K562 (cell line): ENCODE results near the gene LNPEP. TPM values are rescaled to one million over a fixed set of nuclear protein-coding genes. Genes with fewer than 3 reads are reported as not detected.

Experiments
- E2F3 ChIP-seq: fragments of 250-450 bp; sonication (Bioruptor Pico); IDR thresholded peaks from 2 replicates; pipeline ENCODE4 v1.4.0; 2020; ENCODE audit warnings: mild to moderate bottlenecking
- ETV5 ChIP-seq: sonication (generic); formaldehyde crosslinking; IDR thresholded peaks from 2 replicates; pipeline ENCODE4 v1.4.0; 2020; ENCODE audit warnings: low read depth, mild to moderate bottlenecking, missing genetic modification reagents
- GATAD2B ChIP-seq: fragments of 450-650 bp; IDR thresholded peaks from 2 replicates; pipeline ENCODE4 v1.6.1; 2017; ENCODE audit warnings: mild to moderate bottlenecking, borderline replicate concordance
- JUND ChIP-seq, 2 experiments: IDR thresholded peaks; 2 replicates in 1 of 2; 3 replicates in 1 of 2; pipeline ENCODE4 v1.6.1; 2011; ENCODE audit warnings: borderline replicate concordance in 2 of 2, low read depth in 2 of 2, low read length in 2 of 2, improper control_type of control experiment in 1 of 2, missing biosample characterization in 1 of 2, missing genetic modification characterization in 1 of 2, missing genetic modification reagents in 1 of 2
- NFRKB ChIP-seq: fragments of 450-650 bp; IDR thresholded peaks from 2 replicates; pipeline ENCODE4 v1.6.1; 2016; ENCODE audit warnings: low read depth
- NRF1 ChIP-seq, 2 experiments: fragments of 450-650 bp; IDR thresholded peaks in 1 of 2; conservative IDR thresholded peaks in 1 of 2; 2 replicates each; pipeline ENCODE4 v1.6.1; 2014; ENCODE audit warnings: mild to moderate bottlenecking in 2 of 2
- PPARD ChIP-seq: fragments of 250-450 bp; sonication (Bioruptor Pico); IDR thresholded peaks from 2 replicates; pipeline ENCODE4 v1.8.0; 2022; ENCODE audit warnings: inconsistent platforms, mild to moderate bottlenecking, moderate library complexity
- SRSF1 ChIP-seq: fragments of 200-400 bp; formaldehyde crosslinking; IDR thresholded peaks from 2 replicates; pipeline ENCODE4 v1.6.1; 2017; ENCODE audit warnings: mild to moderate bottlenecking, low read depth, low read length, moderate library complexity
- ZNF143 ChIP-seq: sonication (generic); formaldehyde crosslinking; IDR thresholded peaks from 2 replicates; pipeline ENCODE4 v1.9.0; 2022; ENCODE audit warnings: mild to moderate bottlenecking, missing genetic modification reagents
- ZNF316 ChIP-seq: fragments of 450-650 bp; IDR thresholded peaks from 2 replicates; pipeline ENCODE4 v1.6.1; 2016
- ZNF584 ChIP-seq: fragments of 200-800 bp; sonication (Bioruptor generic); IDR thresholded peaks from 2 replicates; pipeline ENCODE4 v1.6.1; 2016; ENCODE audit warnings: low read depth, mild to moderate bottlenecking, missing genetic modification characterization, missing compliant biosample characterization
- polyA plus RNA-seq, 8 experiments: library from polyadenylated mRNA; depleted of rRNA in 4 of 8; stranded (reverse) in 5 of 8; unstranded in 3 of 8; fragments of >200 nt; fragmentation: Nextera tagmentation in 2 of 8; fragmentation: Illumina TruSeq in 1 of 8; extraction: Ambion mirVana in 2 of 8; extraction: Trizol in 1 of 8; gene quantifications; 2 replicates each; pipeline versions ENCODE4 v1.2.1 to v1.2.3, GENCODE V29; 2011 to 2014; ENCODE audit warnings: inconsistent platforms in 1 of 8, missing spikeins in 1 of 8
- total RNA-seq, 7 experiments: library from RNA; depleted of rRNA in 6 of 7; stranded (reverse); fragments of >200 nt in 6 of 7; fragmentation: Illumina TruSeq in 2 of 7; extraction: Trizol in 2 of 7; gene quantifications; 2 replicates each; pipeline versions ENCODE4 v1.2.1 to v1.2.3, GENCODE V29; 2011 to 2021; ENCODE audit warnings: low replicate concordance in 1 of 7
- TF ChIP-seq, protein P1 (sequence below): fragments of 250-450 bp; sonication (Bioruptor Pico); IDR thresholded peaks from 2 replicates; pipeline ENCODE4 v1.8.0; 2021; ENCODE audit warnings: moderate library complexity, mild to moderate bottlenecking, inconsistent platforms
- TF ChIP-seq, protein P2 (sequence below): fragments of 200-800 bp; sonication (Bioruptor generic); IDR thresholded peaks from 2 replicates; pipeline ENCODE4 v1.6.1; 2017; ENCODE audit warnings: missing genetic modification characterization, missing compliant biosample characterization
- TF ChIP-seq, protein P3 (sequence below): sonication (generic); formaldehyde crosslinking; IDR thresholded peaks from 2 replicates; pipeline ENCODE4 v1.8.0; 2022; ENCODE audit warnings: mild to moderate bottlenecking, low read depth, missing genetic modification reagents
- TF ChIP-seq, protein P4 (sequence below): sonication (generic); formaldehyde crosslinking; IDR thresholded peaks from 2 replicates; pipeline ENCODE4 v1.8.0; 2022; ENCODE audit warnings: mild to moderate bottlenecking, missing genetic modification reagents
- TF ChIP-seq, protein P5 (sequence below), 3 experiments: IDR thresholded peaks in 2 of 3; conservative IDR thresholded peaks in 1 of 3; 2 replicates each; pipeline ENCODE4 v1.5.1; 2011 to 2012; ENCODE audit warnings: low read length in 3 of 3, mild to moderate bottlenecking in 3 of 3, control low read depth in 2 of 3, improper control_type of control experiment in 1 of 3, inconsistent platforms in 1 of 3, low read depth in 1 of 3, mixed read lengths in 1 of 3, moderate library complexity in 1 of 3; ENCODE audit not compliant: insufficient read depth in 2 of 3
- TF ChIP-seq, protein P6 (sequence below), 2 experiments: IDR thresholded peaks; 2 replicates each; pipeline ENCODE4 v1.6.1; 2012; ENCODE audit warnings: improper control_type of control experiment in 2 of 2, low read depth in 2 of 2, low read length in 2 of 2, borderline replicate concordance in 1 of 2
- TF ChIP-seq, protein P7 (sequence below): sonication (generic); formaldehyde crosslinking; IDR thresholded peaks from 2 replicates; pipeline ENCODE4 v1.5.0; 2020; ENCODE audit warnings: missing genetic modification reagents

Gene LNPEP
- total and polyA plus RNA-seq, 9 of the 15 experiments (the other 6 are each of a cell fraction or from before 2014, with no cell fraction given), result 2.6 to 27.9 (median 11.2) TPM

DNA sequence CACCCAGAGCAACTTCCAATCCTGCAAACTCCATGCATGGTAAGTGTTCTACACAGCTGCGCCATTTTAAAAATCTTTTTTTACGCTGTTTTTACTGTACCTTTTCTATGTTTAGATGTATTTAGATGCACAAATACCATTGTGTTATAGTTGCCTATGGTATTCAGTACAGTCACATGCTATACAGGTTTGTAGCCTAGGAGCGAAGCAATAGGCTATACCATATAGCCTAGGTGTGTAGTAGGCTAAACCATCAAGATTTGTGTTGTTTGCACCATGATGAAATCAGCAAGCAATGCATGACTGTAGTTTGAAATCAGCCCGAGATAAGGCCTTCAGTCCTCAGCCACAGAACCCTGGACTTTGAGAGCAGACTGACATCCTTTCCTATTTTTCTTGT lies 105.4 kb downstream of the LNPEP start (continued):
- no peak for TF ChIP-seq ZNF143 (CRISPR knock-in tag)
- no peak for TF ChIP-seq NRF1 (conservative IDR thresholded peaks at IDR 0.05 in 1 of 2, IDR thresholded peaks at IDR 0.05 in 1 of 2)
- TF ChIP-seq GATAD2B, result no peak
- TF ChIP-seq ZNF584 (CRISPR knock-in tag), result peak; percentile 94
- no peak for TF ChIP-seq SRSF1
- no peak for TF ChIP-seq ZNF316
- TF ChIP-seq, protein P1, sequence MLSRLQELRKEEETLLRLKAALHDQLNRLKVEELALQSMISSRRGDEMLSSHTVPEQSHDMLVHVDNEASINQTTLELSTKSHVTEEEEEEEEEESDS (CRISPR knock-in tag), result no peak
- TF ChIP-seq, protein P2, sequence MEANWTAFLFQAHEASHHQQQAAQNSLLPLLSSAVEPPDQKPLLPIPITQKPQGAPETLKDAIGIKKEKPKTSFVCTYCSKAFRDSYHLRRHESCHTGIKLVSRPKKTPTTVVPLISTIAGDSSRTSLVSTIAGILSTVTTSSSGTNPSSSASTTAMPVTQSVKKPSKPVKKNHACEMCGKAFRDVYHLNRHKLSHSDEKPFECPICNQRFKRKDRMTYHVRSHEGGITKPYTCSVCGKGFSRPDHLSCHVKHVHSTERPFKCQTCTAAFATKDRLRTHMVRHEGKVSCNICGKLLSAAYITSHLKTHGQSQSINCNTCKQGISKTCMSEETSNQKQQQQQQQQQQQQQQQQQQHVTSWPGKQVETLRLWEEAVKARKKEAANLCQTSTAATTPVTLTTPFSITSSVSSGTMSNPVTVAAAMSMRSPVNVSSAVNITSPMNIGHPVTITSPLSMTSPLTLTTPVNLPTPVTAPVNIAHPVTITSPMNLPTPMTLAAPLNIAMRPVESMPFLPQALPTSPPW (CRISPR knock-in tag), result peak; percentile 33; the same call in 1 of the 2 replicates
- TF ChIP-seq, protein P3, sequence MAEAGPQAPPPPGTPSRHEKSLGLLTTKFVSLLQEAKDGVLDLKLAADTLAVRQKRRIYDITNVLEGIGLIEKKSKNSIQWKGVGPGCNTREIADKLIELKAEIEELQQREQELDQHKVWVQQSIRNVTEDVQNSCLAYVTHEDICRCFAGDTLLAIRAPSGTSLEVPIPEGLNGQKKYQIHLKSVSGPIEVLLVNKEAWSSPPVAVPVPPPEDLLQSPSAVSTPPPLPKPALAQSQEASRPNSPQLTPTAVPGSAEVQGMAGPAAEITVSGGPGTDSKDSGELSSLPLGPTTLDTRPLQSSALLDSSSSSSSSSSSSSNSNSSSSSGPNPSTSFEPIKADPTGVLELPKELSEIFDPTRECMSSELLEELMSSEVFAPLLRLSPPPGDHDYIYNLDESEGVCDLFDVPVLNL (CRISPR knock-in tag), result no peak
- TF ChIP-seq NFRKB, result no peak
- no peak for TF ChIP-seq E2F3 (CRISPR knock-in tag)
- TF ChIP-seq, protein P4, sequence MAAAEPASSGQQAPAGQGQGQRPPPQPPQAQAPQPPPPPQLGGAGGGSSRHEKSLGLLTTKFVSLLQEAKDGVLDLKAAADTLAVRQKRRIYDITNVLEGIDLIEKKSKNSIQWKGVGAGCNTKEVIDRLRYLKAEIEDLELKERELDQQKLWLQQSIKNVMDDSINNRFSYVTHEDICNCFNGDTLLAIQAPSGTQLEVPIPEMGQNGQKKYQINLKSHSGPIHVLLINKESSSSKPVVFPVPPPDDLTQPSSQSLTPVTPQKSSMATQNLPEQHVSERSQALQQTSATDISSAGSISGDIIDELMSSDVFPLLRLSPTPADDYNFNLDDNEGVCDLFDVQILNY (CRISPR knock-in tag), result no peak
- TF ChIP-seq, protein P5, sequence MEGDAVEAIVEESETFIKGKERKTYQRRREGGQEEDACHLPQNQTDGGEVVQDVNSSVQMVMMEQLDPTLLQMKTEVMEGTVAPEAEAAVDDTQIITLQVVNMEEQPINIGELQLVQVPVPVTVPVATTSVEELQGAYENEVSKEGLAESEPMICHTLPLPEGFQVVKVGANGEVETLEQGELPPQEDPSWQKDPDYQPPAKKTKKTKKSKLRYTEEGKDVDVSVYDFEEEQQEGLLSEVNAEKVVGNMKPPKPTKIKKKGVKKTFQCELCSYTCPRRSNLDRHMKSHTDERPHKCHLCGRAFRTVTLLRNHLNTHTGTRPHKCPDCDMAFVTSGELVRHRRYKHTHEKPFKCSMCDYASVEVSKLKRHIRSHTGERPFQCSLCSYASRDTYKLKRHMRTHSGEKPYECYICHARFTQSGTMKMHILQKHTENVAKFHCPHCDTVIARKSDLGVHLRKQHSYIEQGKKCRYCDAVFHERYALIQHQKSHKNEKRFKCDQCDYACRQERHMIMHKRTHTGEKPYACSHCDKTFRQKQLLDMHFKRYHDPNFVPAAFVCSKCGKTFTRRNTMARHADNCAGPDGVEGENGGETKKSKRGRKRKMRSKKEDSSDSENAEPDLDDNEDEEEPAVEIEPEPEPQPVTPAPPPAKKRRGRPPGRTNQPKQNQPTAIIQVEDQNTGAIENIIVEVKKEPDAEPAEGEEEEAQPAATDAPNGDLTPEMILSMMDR (IDR thresholded peaks at IDR 0.05 in 2 of 3, conservative IDR thresholded peaks at IDR 0.05 in 1 of 3; ENCODE audit: insufficient read depth in 2 of 3, low read depth in 1 of 3, low read length in 3 of 3), result no peak
- TF ChIP-seq, protein P6, sequence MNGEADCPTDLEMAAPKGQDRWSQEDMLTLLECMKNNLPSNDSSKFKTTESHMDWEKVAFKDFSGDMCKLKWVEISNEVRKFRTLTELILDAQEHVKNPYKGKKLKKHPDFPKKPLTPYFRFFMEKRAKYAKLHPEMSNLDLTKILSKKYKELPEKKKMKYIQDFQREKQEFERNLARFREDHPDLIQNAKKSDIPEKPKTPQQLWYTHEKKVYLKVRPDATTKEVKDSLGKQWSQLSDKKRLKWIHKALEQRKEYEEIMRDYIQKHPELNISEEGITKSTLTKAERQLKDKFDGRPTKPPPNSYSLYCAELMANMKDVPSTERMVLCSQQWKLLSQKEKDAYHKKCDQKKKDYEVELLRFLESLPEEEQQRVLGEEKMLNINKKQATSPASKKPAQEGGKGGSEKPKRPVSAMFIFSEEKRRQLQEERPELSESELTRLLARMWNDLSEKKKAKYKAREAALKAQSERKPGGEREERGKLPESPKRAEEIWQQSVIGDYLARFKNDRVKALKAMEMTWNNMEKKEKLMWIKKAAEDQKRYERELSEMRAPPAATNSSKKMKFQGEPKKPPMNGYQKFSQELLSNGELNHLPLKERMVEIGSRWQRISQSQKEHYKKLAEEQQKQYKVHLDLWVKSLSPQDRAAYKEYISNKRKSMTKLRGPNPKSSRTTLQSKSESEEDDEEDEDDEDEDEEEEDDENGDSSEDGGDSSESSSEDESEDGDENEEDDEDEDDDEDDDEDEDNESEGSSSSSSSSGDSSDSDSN (IDR thresholded peaks at IDR 0.05; ENCODE audit: borderline replicate concordance in 1 of 2, low read depth in 2 of 2, low read length in 2 of 2), result no peak
- no peak for TF ChIP-seq ETV5
- TF ChIP-seq, protein P7, sequence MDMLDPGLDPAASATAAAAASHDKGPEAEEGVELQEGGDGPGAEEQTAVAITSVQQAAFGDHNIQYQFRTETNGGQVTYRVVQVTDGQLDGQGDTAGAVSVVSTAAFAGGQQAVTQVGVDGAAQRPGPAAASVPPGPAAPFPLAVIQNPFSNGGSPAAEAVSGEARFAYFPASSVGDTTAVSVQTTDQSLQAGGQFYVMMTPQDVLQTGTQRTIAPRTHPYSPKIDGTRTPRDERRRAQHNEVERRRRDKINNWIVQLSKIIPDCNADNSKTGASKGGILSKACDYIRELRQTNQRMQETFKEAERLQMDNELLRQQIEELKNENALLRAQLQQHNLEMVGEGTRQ (CRISPR knock-in tag), result no peak
- TF ChIP-seq PPARD (CRISPR knock-in tag), result no peak
- peak; percentile 66 for TF ChIP-seq JUND (IDR thresholded peaks at IDR 0.05; ENCODE audit: borderline replicate concordance, low read depth, low read length)
- TF ChIP-seq JUND (tag; IDR thresholded peaks at IDR 0.05; ENCODE audit: borderline replicate concordance, low read depth, low read length), result peak; percentile 39; the same call in 1 of the 3 replicates
